HL-60 (cell line): ENCODE measurements around the gene KLHL36.

Experiments
- DNase-seq, 2 experiments: peaks; one replicate each; pipeline ENCODE4 v3.0.0-alpha.2; 2010 to 2020; ENCODE audit warnings: low read depth in 1 of 2, low spot score in 1 of 2
- H3K27ac ChIP-seq: fragments of 250-450 bp; sonication (Bioruptor Pico); replicated peaks from 2 replicates; pipeline ENCODE4 v1.5.1; 2020; ENCODE audit warnings: mild to moderate bottlenecking, moderate library complexity
- H3K27me3 ChIP-seq: fragments of 250-450 bp; sonication (Bioruptor Pico); 2 replicates; pipeline ENCODE4 v1.5.1; 2021; ENCODE audit warnings: mild to moderate bottlenecking, moderate library complexity; ENCODE audit not compliant: insufficient read depth, poor library complexity, severe bottlenecking
- H3K4me3 ChIP-seq: replicated peaks from 2 replicates; pipeline ENCODE4 v1.5.1; 2011; ENCODE audit warnings: mild to moderate bottlenecking, control low read depth, low read length; ENCODE audit not compliant: insufficient read depth
- GABPA ChIP-seq: IDR thresholded peaks from 2 replicates; pipeline ENCODE4 v1.6.1; 2012; ENCODE audit warnings: low read depth
- POLR2AphosphoS5 ChIP-seq: IDR thresholded peaks from 2 replicates; pipeline ENCODE4 v1.6.1; 2012; ENCODE audit warnings: low read depth
- REST ChIP-seq: IDR thresholded peaks from 2 replicates; pipeline ENCODE4 v1.6.1; 2012; ENCODE audit warnings: low read depth; ENCODE audit not compliant: insufficient replicate concordance
- SPI1 ChIP-seq: IDR thresholded peaks from 2 replicates; pipeline ENCODE4 v1.6.1; 2012; ENCODE audit warnings: low read depth, mild to moderate bottlenecking, borderline replicate concordance
- TF ChIP-seq, protein P1 (sequence below): IDR thresholded peaks from one replicate; pipeline ENCODE4 v1.5.1; 2011; ENCODE audit warnings: low read length, control low read depth, inconsistent platforms; ENCODE audit not compliant: insufficient read depth

KLHL36 gene

DNA sequence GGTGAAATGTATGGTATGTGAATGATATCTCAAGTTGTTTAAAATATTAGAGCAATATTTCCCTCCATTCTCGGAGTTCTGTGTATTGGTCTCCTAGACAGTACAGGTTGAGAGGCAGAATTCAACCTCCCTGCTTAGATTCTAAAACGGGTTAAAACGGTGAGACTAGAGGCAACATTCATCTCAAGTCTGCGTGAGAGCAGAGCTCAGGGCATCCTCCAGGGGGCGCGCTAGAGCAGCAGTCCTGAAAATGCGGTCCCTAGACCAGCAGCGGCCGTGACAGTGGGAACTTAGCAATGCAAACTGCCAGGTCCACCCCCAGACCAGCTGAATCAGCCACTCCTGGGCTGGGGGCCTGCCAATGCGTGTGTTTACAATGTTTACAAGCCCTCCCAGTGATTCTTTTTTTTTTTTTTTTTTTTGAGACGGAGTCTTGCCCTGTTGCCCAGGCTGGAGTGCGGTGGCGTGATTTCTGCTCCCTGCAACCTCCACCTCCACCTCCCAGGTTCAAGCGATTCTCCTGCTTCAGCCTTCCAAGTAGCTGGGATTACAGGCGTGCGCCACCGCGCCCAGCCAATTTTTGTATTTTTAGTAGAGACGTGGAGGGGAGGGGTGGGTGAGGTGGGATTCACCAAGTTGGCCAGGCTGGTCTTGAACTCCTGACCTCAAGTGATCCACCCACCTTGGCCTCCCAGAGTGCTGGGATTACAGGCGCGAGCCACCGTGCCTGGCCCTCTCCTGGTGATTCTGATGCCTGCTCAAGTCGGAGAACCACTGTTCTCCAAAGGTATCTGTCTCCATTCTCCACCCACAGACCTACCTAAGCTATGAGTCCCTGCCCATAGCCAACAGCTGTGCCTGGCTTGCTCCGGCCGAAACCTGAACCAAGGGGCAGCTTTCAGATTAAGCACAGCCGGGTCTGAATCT lies 24.2 kb downstream of the KLHL36 start:
- TF ChIP-seq REST (no peak), GABPA (no peak), SPI1 (no peak), POLR2AphosphoS5 (no peak)
- TF ChIP-seq, protein P1, sequence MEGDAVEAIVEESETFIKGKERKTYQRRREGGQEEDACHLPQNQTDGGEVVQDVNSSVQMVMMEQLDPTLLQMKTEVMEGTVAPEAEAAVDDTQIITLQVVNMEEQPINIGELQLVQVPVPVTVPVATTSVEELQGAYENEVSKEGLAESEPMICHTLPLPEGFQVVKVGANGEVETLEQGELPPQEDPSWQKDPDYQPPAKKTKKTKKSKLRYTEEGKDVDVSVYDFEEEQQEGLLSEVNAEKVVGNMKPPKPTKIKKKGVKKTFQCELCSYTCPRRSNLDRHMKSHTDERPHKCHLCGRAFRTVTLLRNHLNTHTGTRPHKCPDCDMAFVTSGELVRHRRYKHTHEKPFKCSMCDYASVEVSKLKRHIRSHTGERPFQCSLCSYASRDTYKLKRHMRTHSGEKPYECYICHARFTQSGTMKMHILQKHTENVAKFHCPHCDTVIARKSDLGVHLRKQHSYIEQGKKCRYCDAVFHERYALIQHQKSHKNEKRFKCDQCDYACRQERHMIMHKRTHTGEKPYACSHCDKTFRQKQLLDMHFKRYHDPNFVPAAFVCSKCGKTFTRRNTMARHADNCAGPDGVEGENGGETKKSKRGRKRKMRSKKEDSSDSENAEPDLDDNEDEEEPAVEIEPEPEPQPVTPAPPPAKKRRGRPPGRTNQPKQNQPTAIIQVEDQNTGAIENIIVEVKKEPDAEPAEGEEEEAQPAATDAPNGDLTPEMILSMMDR, result peak; percentile 89
- no peak overlapping the region for H3K4me3 ChIP-seq
- H3K27ac ChIP-seq, result no peak overlapping the region
- no peaks in the 10 kb centered on the region for H3K27me3 ChIP-seq
- DNase-seq, result peak; percentile 72 to 81

DNA sequence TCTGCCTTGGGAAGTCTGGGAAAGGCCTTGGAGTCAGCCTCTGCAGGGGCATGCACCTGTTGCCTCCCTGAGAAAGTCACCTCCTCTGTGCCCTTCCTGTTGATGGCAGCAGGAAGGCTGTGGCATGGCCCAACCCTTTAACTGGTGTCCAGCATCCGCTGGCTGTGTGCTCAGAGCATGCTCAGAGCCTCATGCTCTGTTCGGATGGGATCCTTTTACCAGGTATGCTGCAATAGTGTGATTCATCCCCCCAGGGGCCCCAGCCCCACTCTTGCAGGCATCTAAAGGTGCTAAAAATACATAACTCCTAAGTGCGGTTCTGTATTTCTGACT lies 24.9 kb downstream of the KLHL36 start:
- no peaks in the 10 kb centered on the region for H3K27me3 ChIP-seq
- DNase-seq, result peak; percentile 5 to 82
- H3K4me3 ChIP-seq, result no peak overlapping the region
- H3K27ac ChIP-seq, result no peak overlapping the region
- TF ChIP-seq GABPA (no peak), POLR2AphosphoS5 (no peak)
- TF ChIP-seq, protein P1, result no peak

- DNase-seq, result no peak
- Histone ChIP-seq H3K27me3 (no peaks in the 10 kb centered on the region), H3K4me3 (no peak overlapping the region), H3K27ac (no peak overlapping the region)
- TF ChIP-seq GABPA (no peak), REST (no peak), SPI1 (no peak), POLR2AphosphoS5 (no peak)
- TF ChIP-seq, protein P1, result no peak
Observed at GRCh38 chr16:84673561-84673960, 25.2 kb downstream of the KLHL36 start.

DNA sequence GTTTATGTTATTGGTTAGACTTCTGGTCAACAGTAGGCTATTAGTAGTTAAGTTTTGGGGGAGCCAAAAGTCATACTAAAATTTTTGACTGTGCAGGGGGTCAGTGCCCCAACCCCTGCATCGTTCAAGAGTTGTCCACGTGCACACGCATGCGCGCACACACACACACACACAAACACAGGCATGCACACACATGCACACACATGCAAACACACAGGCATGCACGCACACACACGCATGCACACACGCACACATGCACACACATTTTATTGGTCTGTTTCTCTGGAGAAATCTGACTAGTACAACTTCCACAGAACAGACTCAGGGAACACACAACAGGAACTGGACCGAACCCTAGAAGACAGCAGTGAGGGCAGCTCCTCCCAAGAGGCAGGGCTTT lies 27.1 kb downstream of the KLHL36 start:
- Histone ChIP-seq H3K27ac (no peak overlapping the region), H3K4me3 (no peak overlapping the region), H3K27me3 (no peaks in the 10 kb centered on the region)
- TF ChIP-seq, protein P1, result no peak
- TF ChIP-seq GABPA, result no peak
- TF ChIP-seq SPI1, result no peak
- no peak for TF ChIP-seq POLR2AphosphoS5
- TF ChIP-seq REST, result no peak
- no peak for DNase-seq
